IPS-NIHi7 (cell line): ENCODE results near the gene TTN.

Experiments
- DNase-seq: peaks from one replicate; pipeline ENCODE4 v3.0.0; 2012; ENCODE audit warnings: mixed read lengths; ENCODE audit errors: extremely low spot score

The TTN gene

GRCh38 chr2:178496049-178496448 lies 311.2 kb downstream of the TTN start:
- no peak for DNase-seq

- DNase-seq, result no peak
These were observed 315.6 kb downstream of the TTN start for GRCh38 chr2:178491612-178492011.

- no peak for DNase-seq
These were observed 321.9 kb downstream of the TTN start for GRCh38 chr2:178485356-178485755.

- no peak for DNase-seq
These were observed 322.8 kb downstream of the TTN start for GRCh38 chr2:178484245-178485041.

- no peak for DNase-seq
These were observed 324.8 kb downstream of the TTN start for GRCh38 chr2:178482437-178482836.

GRCh38 chr2:178480227-178481181 lies 326.7 kb downstream of the TTN start, which contains the start of gene PLEKHA3:
PLEKHA3 (plus strand) TSS chr2:178480457; CDS start chr2:178480870, 413 bp downstream.
- DNase-seq, result peak; percentile 93

GRCh38 chr2:178479758-178480226 lies 327.4 kb downstream of the TTN start:
- no peak for DNase-seq

- no peak for DNase-seq
These were observed 328.0 kb downstream of the TTN start for GRCh38 chr2:178479275-178479616.

GRCh38 chr2:178478439-178479274 lies 328.6 kb downstream of the TTN start, which contains the start of gene FKBP7:
FKBP7 (minus strand) TSS chr2:178478600; CDS start chr2:178478499, 101 bp downstream.
- peak; percentile 83 for DNase-seq

GRCh38 chr2:178478130-178478438 lies 329.1 kb downstream of the TTN start:
- no peak for DNase-seq

GRCh38 chr2:178477443-178478129 lies 329.6 kb downstream of the TTN start:
- no peak for DNase-seq

- DNase-seq, result no peak
These were observed 330.7 kb downstream of the TTN start for GRCh38 chr2:178476477-178476876.
